ENCODE measurements around the gene OR10A4.
"Not testable (repeated sequence)": the region's sequence is repeated elsewhere in the genome, so short reads cannot be mapped to it uniquely, and the experiment has no call there.

OR10A4 gene

GRCh38 chr11:6900327-6900999, 24.0 kb downstream of the OR10A4 start:
- Histone ChIP-seq H2AFZ (ENCODE audit: low read depth, low read length) (no peak overlapping the region), H3K4me2 (ENCODE audit: low read length) (no peak overlapping the region), H3K36me3 (replicated peaks; ENCODE audit: low read depth, low read length) (no peaks in the 10 kb centered on the region), H3K79me2 (ENCODE audit: low read length) (no peaks in the 10 kb centered on the region), H3K27me3 (ENCODE audit: low read depth, low read length) (no peaks in the 10 kb centered on the region; the same call in 1 of the 2 replicates), H3K9me3 (ENCODE audit: insufficient read depth, low read length) (no peaks in the 10 kb centered on the region), H3K4me1 (ENCODE audit: low read length) (peaks cover 2% of the 10 kb centered on the region), H3K9ac (ENCODE audit: low read length) (no peak overlapping the region), H4K20me1 (ENCODE audit: insufficient read depth, low read length) (no peaks in the 10 kb centered on the region), H3K27ac (ENCODE audit: low read length) (no peak overlapping the region), H3K4me3 (ENCODE audit: low read length) (no peak overlapping the region)
- TF ChIP-seq CTCF (IDR thresholded peaks at IDR 0.05; ENCODE audit: low read depth, low read length) (peak; percentile 23; the same call in 1 of the 2 replicates), EZH2phosphoT487 (IDR thresholded peaks at IDR 0.05; ENCODE audit: low read depth) (no peak)

GRCh38 chr11:6904804-6905203, 28.4 kb downstream of the OR10A4 start:
- H3K4me2 ChIP-seq (ENCODE audit: low read length); H3K79me2 ChIP-seq (ENCODE audit: low read length); H3K4me1 ChIP-seq (ENCODE audit: low read length); H4K20me1 ChIP-seq (ENCODE audit: insufficient read depth, low read length); H3K27me3 ChIP-seq (ENCODE audit: low read depth, low read length); H3K4me3 ChIP-seq (ENCODE audit: low read length); H3K9ac ChIP-seq (ENCODE audit: low read length); H3K36me3 ChIP-seq (replicated peaks; ENCODE audit: low read depth, low read length); H2AFZ ChIP-seq (ENCODE audit: low read depth, low read length); H3K27ac ChIP-seq (ENCODE audit: low read length); H3K9me3 ChIP-seq (ENCODE audit: insufficient read depth, low read length): not testable (repeated sequence)

GRCh38 chr11:6911378-6911777, 35.0 kb downstream of the OR10A4 start:
- Histone ChIP-seq H3K9me3 (ENCODE audit: insufficient read depth, low read length) (no peaks in the 10 kb centered on the region), H3K9ac (ENCODE audit: low read length) (no peak overlapping the region)
- TF ChIP-seq CTCF (IDR thresholded peaks at IDR 0.05; ENCODE audit: low read depth, low read length) (no peak), EZH2phosphoT487 (IDR thresholded peaks at IDR 0.05; ENCODE audit: low read depth) (no peak)

GRCh38 chr11:6911948-6912347, 35.5 kb downstream of the OR10A4 start:
- H3K36me3 ChIP-seq (replicated peaks; ENCODE audit: low read depth, low read length) = no peaks in the 10 kb centered on the region

More at GRCh38 chr11:6911378-6911777, 35.0 kb downstream of the OR10A4 start:
- Histone ChIP-seq H2AFZ (ENCODE audit: low read depth, low read length) (no peak overlapping the region), H3K27ac (ENCODE audit: low read length) (no peak overlapping the region), H3K36me3 (replicated peaks; ENCODE audit: low read depth, low read length) (no peaks in the 10 kb centered on the region), H4K20me1 (ENCODE audit: insufficient read depth, low read length) (no peaks in the 10 kb centered on the region), H3K4me2 (ENCODE audit: low read length) (no peak overlapping the region), H3K27me3 (ENCODE audit: low read depth, low read length) (no peaks in the 10 kb centered on the region), H3K4me1 (ENCODE audit: low read length) (peaks cover 17% of the 10 kb centered on the region), H3K79me2 (ENCODE audit: low read length) (no peaks in the 10 kb centered on the region), H3K4me3 (ENCODE audit: low read length) (no peak overlapping the region)

More at GRCh38 chr11:6911948-6912347, 35.5 kb downstream of the OR10A4 start:
- H4K20me1 ChIP-seq (ENCODE audit: insufficient read depth, low read length) = no peaks in the 10 kb centered on the region
- TF ChIP-seq EZH2phosphoT487 (IDR thresholded peaks at IDR 0.05; ENCODE audit: low read depth) = no peak
- TF ChIP-seq CTCF (IDR thresholded peaks at IDR 0.05; ENCODE audit: low read depth, low read length) = no peak
- no peak overlapping the region for H3K9ac ChIP-seq (ENCODE audit: low read length)
- H3K4me2 ChIP-seq (ENCODE audit: low read length) = no peak overlapping the region
- H3K27me3 ChIP-seq (ENCODE audit: low read depth, low read length) = no peaks in the 10 kb centered on the region
- H3K79me2 ChIP-seq (ENCODE audit: low read length) = no peaks in the 10 kb centered on the region
- H3K27ac ChIP-seq (ENCODE audit: low read length) = no peak overlapping the region
- peaks cover 17% of the 10 kb centered on the region for H3K4me1 ChIP-seq (ENCODE audit: low read length)
- H3K9me3 ChIP-seq (ENCODE audit: insufficient read depth, low read length) = no peaks in the 10 kb centered on the region
- H2AFZ ChIP-seq (ENCODE audit: low read depth, low read length) = no peak overlapping the region
- no peak overlapping the region for H3K4me3 ChIP-seq (ENCODE audit: low read length)
